ENCODE measurements around the gene RASSF10.

The RASSF10 gene

GRCh38 chr11:13061294-13061990 lies 52.3 kb downstream of the RASSF10 start:
- FAIRE-seq: no peak

Measured in colon (tissue), 2 donors.